KBM-7 (cell line): ENCODE results near the gene COMMD4.
"Not testable (repeated sequence)": the region's sequence is repeated elsewhere in the genome, so short reads cannot be mapped to it uniquely, and the experiment has no call there.

Source experiments
- DNase-seq: peaks from one replicate; pipeline ENCODE4 v3.0.0-alpha.2; 2015
- in situ Hi-C: fragments of 300-500 bp; cut with MboI; formaldehyde crosslinking; loops from 2 replicates; pipeline ENCODE4 v1.14.3; 2020; ENCODE audit warnings: low sequenced_read_pairs, low pct_unique_long_range_greater_than_20kb, mixed read lengths

Gene COMMD4

DNA sequence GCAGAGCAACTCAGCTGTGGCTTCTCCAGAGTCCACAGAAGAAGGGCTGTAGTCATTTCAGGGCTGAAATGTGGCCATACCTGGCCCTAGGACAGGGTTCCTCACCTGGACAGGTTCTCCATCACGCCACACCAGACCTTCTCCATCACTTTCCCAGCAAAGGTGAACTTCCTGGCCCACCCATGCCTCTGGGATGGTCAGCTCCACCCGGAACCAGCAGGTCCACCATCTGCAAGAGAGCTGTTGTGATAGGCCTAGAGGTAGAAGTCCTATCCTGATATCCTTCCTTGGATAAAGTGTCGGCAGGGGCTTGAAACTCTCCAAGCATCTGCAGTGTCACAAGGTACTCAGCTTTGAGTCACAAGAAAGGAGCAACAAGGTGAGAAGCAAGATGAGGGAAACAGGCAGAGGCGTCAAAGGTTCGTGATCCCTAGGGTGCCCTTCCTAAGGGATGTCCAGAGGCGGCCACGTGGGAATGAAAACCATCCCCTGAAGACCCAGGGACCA is 31.6 kb downstream of the COMMD4 start:
- DNase-seq = no peak
- in situ Hi-C loops = no loop called here

DNA sequence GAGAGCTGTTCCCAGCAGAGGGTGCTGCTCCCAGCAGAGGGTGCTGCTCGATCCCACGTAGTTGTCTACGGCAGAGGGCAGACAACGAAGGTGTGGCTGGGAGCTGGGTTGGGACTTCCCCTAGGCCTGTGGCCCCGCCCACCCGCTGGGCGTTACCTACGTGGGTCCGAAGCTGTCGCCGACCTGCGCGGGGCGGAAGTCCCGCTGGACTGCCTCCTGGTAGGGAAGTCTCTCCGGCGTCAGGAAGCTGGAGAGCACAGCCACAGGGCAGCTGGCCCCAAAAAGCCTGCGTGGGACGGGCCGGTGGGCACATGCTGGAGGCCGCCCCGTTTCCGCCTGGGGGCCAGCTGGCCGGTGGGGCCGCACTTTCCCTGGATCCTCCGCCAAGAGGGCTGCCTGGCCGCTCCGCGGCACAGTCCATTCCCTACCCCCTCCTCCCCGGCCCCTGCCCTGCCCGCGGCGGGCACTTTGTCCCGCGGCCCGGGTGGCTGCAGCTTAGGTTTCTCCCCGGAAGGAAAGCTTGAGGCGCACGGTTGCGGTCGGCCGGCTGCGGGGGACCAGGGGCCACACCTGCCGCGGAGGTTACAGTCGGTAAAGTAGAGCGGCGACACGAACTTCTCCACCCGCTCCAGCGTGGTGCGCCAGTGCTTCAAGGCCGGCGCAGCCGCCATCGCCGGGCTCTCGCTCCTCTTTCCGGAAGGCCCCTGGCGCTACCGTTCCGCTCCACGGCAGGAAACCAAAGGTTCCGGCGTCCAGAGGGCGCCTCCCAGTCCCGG is 32.2 kb downstream of the COMMD4 start, which contains the start of gene MAN2C1:
Gene MAN2C1 (minus strand): TSS at position 695 of the 776 bp plus-strand sequence. CDS start 24 bp downstream, at position 671.
- DNase-seq = peak; percentile 99
- in situ Hi-C loops = no loop called here

DNA sequence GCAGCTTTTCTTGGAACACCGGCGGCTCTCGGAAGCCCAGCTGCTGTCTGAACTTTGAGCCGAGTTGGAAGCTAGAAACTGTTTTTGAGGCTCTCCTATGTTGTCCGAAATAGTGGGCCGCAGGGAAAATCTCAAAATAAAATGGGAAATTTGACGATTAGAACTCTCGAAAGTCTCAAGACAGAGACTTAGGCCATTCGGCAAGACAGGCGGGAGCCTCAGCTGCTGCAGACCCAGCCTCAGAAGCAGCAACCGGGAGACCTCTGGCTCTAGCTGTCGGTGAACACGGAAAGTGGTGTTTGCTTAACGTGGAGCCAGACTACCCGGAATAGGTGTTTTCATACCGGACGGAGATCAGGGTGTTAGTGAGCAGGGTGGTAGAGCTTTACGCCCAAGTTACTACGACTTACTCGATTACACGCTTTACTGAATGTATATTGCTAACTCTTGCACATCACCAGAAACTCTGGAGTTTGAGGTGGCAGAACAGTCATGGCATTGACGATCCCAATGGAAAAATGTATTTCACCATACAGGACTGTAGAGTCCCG is 32.9 kb downstream of the COMMD4 start:
- DNase-seq = no peak
- in situ Hi-C loops = no loop called here

DNA sequence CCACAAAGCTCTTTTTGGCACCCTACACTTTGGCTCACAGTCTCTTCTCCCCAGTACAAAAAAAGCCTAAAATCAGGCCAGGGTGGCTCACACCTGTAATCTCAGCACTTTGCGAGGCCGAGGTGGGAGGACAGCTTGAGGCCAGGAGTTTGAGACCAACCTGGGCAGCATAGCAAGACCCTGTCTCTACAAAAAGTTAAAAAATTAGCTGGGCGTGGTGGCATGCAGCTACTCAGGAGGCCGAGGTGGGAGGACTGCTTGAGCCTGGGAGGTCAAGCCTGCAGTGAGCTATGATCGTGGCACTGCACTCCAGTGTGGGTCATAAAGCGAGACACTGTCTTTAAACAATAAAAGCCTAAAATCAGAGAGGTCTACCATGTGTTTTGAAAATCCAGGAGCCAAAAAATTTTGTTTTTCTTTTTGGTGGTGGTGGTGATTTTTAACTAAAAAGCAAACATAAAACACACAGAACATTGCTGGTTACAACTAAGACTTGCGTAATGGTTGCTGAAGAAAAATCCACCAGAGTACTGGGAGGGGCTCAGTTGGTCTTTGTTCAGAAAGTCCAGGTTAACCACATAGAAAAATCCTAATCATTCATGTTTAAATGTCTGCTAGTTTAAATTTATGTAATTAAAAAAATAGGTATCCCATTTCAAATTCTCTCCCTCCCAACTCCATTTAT is 34.2 kb downstream of the COMMD4 start:
- no peak for DNase-seq
- in situ Hi-C loops = no loop called here

DNA sequence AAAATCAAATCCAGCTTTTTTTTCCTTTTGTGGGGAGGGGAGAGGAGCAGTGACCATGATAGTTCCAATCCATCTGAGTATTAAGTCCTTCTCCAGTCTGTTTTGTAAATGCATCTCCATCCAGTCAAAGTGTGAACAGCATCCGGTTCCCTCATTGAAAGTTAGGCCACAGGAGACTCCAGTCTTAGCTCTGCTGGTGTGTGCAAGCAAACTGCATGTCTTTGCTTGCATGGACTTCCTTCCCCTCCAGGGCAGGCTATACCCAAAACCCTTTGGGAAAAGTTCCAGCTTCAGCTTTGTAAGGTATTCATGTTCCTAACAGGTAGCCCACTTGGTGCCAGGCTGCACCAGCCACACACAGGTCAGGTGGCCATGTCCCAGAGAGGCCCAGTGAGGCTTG is 35.6 kb downstream of the COMMD4 start:
- DNase-seq = no peak
- in situ Hi-C loops = no loop called here

DNA sequence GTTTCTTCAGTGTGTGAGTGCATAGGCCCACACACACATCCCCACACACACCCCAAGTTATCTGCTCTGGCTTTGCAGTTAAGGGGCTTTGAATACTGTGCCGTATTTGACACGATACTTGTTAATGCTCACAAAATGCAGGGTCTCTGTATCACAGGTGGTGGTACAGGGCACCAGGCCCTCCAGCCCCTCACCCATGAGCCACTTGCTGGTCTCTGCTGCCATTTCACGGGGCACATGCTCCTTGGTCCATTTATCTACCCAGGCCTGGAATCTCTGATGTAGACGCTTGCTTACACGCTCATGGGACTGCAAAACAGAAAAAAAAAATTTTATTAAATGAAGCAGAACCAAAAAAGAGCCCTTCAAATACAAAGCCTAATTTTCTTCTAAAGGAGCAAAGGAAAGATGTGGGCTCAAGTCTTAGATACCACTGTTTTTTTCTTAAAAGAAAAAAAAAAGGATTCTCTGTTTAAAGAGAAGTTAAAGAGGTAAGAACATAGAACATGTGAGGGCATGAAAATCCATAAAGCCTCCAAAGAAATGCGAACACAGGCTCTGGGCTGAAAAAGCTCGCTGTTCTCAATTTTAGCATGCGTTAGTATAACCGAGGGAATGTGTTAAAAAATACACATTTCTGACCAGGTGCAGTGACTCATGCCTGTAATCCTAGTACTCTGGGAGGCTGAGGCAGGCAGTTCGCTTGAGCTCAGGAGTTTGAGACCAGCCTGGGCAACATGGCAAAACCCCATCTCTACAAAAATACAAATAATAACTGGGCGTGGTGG is 36.2 kb downstream of the COMMD4 start:
- in situ Hi-C loops = no loop called here
- no peak for DNase-seq

DNA sequence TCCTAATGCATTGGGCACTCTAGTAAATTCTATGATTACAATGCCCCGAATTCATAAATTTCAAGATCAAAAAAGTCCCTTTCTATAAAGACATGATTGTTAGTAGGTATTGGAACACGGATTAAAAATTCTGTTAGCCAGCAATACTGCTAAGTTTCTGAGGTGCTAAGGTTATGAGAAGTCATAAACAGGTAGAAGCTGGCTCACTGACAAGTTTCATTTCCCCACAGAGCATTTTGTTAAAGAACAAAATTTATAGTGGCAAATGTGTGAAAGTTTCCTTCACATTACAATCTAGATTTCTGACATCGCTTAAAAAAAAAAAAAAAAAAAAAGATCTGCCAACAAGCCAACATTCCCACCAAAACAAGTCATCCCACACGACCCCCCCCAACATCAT is 44.9 kb downstream of the COMMD4 start:
- DNase-seq = no peak
- in situ Hi-C loops = no loop called here

DNA sequence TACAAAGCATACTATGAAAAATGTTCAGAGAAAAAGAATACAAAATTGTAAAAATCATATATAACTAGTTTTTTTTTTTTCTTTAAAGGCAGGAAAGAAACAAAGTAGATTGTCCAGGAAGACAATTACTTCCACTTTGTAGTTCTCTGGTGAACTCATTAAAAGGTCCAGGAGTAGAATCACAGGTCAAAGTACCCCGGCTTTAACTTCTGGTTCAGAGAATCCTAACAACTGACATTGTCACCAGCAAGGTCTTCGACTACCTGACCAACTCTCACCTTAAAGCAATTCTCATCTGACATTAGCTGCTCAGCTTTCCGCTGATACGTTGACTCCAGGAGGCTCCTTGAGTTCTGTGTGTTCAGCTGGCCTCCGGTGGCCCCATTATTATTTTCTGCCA is 48.1 kb downstream of the COMMD4 start:
- DNase-seq, in situ Hi-C loops: not testable (repeated sequence)
